NCI-H2107 (cell line): ENCODE data around the gene NXPH4.

Source experiments
- DNase-seq: peaks from one replicate; lab custom pipeline; 2025; lab: John Stamatoyannopoulos, UW

The NXPH4 gene

GRCh38 chr12:57183939-57184725 is 32.5 kb upstream of the NXPH4 start:
- DNase-seq = no peak

- no peak for DNase-seq
Measured at GRCh38 chr12:57185403-57185802, 31.2 kb upstream of the NXPH4 start.

- no peak for DNase-seq
Measured at GRCh38 chr12:57185906-57186508, 30.6 kb upstream of the NXPH4 start.

- no peak for DNase-seq
Measured at GRCh38 chr12:57187222-57188089, 29.1 kb upstream of the NXPH4 start.

GRCh38 chr12:57188090-57188425 is 28.5 kb upstream of the NXPH4 start:
- no peak for DNase-seq

GRCh38 chr12:57190037-57190436 is 26.6 kb upstream of the NXPH4 start:
- DNase-seq = no peak

- DNase-seq = no peak
Measured at GRCh38 chr12:57190821-57191220, 25.8 kb upstream of the NXPH4 start.

GRCh38 chr12:57191410-57191809 is 25.2 kb upstream of the NXPH4 start:
- DNase-seq = no peak

- DNase-seq = no peak
Measured at GRCh38 chr12:57192920-57193319, 23.7 kb upstream of the NXPH4 start.

- DNase-seq = no peak
Measured at GRCh38 chr12:57193706-57194245, 22.8 kb upstream of the NXPH4 start.

GRCh38 chr12:57194253-57194652 is 22.3 kb upstream of the NXPH4 start:
- DNase-seq = no peak

- no peak for DNase-seq
Measured at GRCh38 chr12:57195186-57195585, 21.4 kb upstream of the NXPH4 start.

- DNase-seq = no peak
Measured at GRCh38 chr12:57195611-57196371, 20.8 kb upstream of the NXPH4 start.

- DNase-seq = no peak
Measured at GRCh38 chr12:57196439-57196838, 20.2 kb upstream of the NXPH4 start.

- DNase-seq = no peak
Measured at GRCh38 chr12:57196956-57197355, 19.6 kb upstream of the NXPH4 start.

GRCh38 chr12:57198329-57198728 is 18.3 kb upstream of the NXPH4 start:
- no peak for DNase-seq

GRCh38 chr12:57199191-57199590 is 17.4 kb upstream of the NXPH4 start:
- no peak for DNase-seq

GRCh38 chr12:57200497-57200896 is 16.1 kb upstream of the NXPH4 start:
- no peak for DNase-seq

GRCh38 chr12:57201219-57201618 is 15.4 kb upstream of the NXPH4 start:
- DNase-seq = no peak

- DNase-seq = no peak
Measured at GRCh38 chr12:57201631-57202030, 15.0 kb upstream of the NXPH4 start.

GRCh38 chr12:57202321-57202720 is 14.3 kb upstream of the NXPH4 start:
- DNase-seq = no peak

- DNase-seq = no peak
Measured at GRCh38 chr12:57203201-57203600, 13.4 kb upstream of the NXPH4 start.
